ENCODE data around the gene RALB. TPM values are rescaled to one million over a fixed set of nuclear protein-coding genes. Genes with fewer than 3 reads are reported as not detected.

RALB gene
- total RNA-seq, 2 donors from 2014 or later: 21.9 to 50.2 TPM

- DNase-seq (ENCODE audit: low spot score): no peak
- Histone ChIP-seq H3K4me1 (ENCODE audit: control insufficient read depth in 1 of 2, low read depth in 2 of 2) (peaks cover 5 to 9% of the 10 kb centered on the region in 2 donors), H3K9me3 (no peaks in the 10 kb centered on the region), H3K4me3 (no peak overlapping the region), H3K36me3 (no peaks in the 10 kb centered on the region), H3K27me3 (replicated peaks; ENCODE audit: insufficient read depth) (no peaks in the 10 kb centered on the region), H3K27ac (no peak overlapping the region)
- ATAC-seq (ENCODE audit: insufficient number of reproducible peaks, low FRiP score, low read depth): no peak
- no peak for TF ChIP-seq CTCF (IDR thresholded peaks at IDR 0.05)
Observed at GRCh38 chr2:120312076-120312475, 59.4 kb downstream of the RALB start.

DNA sequence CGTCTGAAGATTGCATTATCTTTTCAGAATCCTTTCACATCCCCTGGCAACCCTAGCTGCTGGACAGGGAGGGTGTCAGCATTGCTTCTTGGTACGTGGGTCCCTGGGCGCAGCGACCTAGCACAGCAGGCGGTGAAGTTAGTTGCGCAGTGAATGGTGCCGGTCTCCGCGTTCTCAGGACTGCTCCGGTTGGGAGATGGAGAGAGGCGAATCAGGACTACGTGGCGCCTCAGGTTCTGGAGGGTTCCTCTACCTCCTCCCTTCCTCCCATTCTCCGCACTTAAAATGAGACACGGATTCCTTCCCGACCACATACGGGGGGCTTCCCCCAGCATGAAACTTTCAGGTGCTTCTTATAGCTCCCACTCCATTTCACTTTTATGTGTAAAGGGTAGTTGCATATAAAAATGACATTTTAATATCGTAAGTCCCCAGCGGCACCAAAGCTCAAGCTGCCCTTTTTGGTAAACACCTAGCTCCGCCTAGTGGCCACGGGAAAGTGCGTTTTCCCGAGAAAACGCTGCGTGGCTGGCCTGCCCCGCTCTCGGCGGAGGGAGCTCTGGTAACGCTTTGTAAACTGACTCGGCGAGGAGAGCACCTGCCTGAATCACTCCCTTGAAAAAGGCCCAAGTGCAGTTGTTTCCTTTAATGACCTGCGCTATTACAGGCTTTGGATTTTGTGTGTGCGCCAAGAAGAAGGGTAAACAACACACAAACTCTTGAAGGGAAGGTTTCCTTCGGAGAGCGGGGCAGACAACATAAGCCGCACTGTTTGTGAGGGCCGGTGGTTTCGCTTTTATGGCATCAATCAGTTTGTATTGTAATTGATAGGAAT, 60.4 kb downstream of the RALB start:
- Histone ChIP-seq H3K4me1 (ENCODE audit: control insufficient read depth in 1 of 2, low read depth in 2 of 2) (peaks cover 5 to 9% of the 10 kb centered on the region in 2 donors), H3K36me3 (no peaks in the 10 kb centered on the region), H3K9me3 (no peaks in the 10 kb centered on the region), H3K27me3 (replicated peaks; ENCODE audit: insufficient read depth) (no peaks in the 10 kb centered on the region), H3K27ac (no peak overlapping the region), H3K4me3 (peak overlapping the region; percentile 67)
- DNase-seq (ENCODE audit: low spot score) (peak; percentile 28), ATAC-seq (ENCODE audit: insufficient number of reproducible peaks, low FRiP score, low read depth) (peak; percentile 76)
- peak; percentile 81 for TF ChIP-seq CTCF (IDR thresholded peaks at IDR 0.05)

GRCh38 chr2:120313695-120314615, 61.3 kb downstream of the RALB start:
- DNase-seq (ENCODE audit: low spot score) (no peak), ATAC-seq (ENCODE audit: insufficient number of reproducible peaks, low FRiP score, low read depth) (no peak)
- Histone ChIP-seq H3K9me3 (no peaks in the 10 kb centered on the region), H3K4me3 (peak overlapping the region; percentile 67), H3K27ac (no peak overlapping the region), H3K36me3 (no peaks in the 10 kb centered on the region), H3K4me1 (ENCODE audit: control insufficient read depth in 1 of 2, low read depth in 2 of 2) (peaks cover 5 to 9% of the 10 kb centered on the region in 2 donors), H3K27me3 (replicated peaks; ENCODE audit: insufficient read depth) (no peaks in the 10 kb centered on the region)
- TF ChIP-seq CTCF (IDR thresholded peaks at IDR 0.05): no peak

GRCh38 chr2:120314690-120315366, 62.2 kb downstream of the RALB start:
- Histone ChIP-seq H3K4me1 (ENCODE audit: control insufficient read depth in 1 of 2, low read depth in 2 of 2) (peaks cover 5 to 9% of the 10 kb centered on the region in 2 donors), H3K27me3 (replicated peaks; ENCODE audit: insufficient read depth) (no peaks in the 10 kb centered on the region), H3K9me3 (no peaks in the 10 kb centered on the region), H3K27ac (no peak overlapping the region), H3K4me3 (no peak overlapping the region), H3K36me3 (no peaks in the 10 kb centered on the region)
- ATAC-seq (ENCODE audit: insufficient number of reproducible peaks, low FRiP score, low read depth): no peak
- DNase-seq (ENCODE audit: low spot score): no peak
- no peak for TF ChIP-seq CTCF (IDR thresholded peaks at IDR 0.05)
